Measurements from ENCODE around the gene ZMYND11.

The ZMYND11 gene

DNA sequence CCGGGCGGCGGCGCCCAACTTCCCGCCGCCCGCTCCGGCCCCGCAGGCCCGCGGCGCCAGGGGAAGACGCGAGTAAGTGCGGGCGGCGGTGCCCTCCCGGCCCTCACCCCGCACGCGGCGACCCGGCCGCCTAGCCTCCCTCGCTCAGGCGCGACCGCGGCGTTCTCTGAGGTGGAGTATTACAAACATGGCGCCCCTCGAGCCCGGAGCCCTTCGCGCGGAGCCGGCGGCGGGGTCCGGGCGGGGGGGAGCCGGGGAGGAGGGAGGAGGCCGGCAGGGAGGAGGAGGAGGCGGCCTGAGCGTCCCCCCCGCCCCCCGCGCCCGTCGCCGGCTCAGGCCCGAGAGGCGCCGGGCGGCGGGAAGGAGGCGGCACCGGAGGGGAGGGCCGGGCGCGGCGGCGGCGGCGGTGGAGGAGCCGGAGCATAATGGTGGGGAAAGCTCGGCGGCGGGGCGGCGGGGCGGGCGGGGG, at the start of gene ZMYND11:
TSS of gene ZMYND11 (plus strand) at position 324 of the 469 bp plus-strand sequence. CDS start 44,558 bp downstream, outside the sequence.
- DNase-seq (ENCODE audit: low read depth in 3 of 3) = peak; percentile 33 to 54 (median 50)

DNA sequence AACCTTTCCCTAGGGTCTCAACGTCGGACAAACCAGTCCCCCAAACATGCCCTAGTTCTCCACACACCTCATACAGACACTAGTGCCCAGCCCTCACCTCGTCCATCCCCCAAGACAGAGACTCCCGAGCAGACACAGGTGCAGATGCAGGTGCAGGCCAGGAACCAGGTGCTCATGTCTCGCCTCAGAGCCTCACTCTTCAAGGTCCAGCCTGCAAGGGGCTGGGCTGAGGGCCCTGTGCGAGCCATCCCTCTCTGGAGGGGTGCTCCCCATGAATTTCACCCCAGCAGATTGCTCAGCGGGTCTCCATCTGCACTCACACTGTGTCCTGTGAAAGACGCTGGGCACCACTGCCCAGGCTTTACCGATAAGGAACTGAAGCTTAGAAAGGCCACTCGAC, 49.2 kb upstream of the ZMYND11 start:
- no peak for DNase-seq (ENCODE audit: low read depth in 3 of 3)

DNA sequence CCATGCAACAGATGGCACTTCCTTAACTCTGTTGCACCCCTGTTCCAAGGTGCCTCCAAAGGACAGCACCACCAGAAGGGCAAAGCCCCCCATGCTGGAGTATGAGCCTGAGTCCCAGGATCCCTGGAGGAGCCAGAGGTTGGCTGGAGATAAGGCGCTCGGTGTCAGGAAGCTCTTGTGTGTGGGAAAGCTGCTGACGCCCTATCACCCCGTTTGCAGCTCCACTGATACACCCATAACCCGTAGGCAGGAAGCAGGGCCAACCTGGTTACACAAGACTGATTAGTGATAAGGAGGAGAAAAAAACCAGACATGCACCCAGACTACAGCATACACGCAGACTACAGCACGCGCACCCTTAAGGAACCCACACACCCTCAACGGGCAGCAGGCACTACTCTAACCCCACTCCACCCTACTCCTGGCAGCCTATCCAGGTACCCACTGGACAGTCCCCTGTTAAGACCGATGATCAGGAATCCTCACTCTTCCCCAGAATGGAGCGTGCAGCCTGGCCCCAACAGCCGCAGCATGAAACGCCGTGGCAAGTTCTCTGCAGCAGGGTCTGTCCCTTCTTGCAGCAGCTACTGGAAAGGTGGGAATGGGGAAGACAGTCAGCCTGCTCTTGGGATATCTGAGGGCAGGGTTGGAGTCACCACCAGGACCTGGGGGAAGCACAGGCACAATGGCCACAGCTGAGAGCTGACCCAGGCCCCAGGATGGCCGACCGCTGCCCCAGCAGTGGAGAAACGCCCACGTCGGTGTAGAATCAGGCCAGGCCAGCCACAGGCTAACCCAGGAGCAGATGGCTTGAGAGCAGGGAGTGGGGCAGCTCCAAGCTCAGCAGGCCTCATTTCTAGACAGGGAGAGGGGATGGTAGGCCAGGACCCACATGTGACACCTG, 47.8 kb upstream of the ZMYND11 start:
- DNase-seq (ENCODE audit: low read depth in 3 of 3) = no peak

DNA sequence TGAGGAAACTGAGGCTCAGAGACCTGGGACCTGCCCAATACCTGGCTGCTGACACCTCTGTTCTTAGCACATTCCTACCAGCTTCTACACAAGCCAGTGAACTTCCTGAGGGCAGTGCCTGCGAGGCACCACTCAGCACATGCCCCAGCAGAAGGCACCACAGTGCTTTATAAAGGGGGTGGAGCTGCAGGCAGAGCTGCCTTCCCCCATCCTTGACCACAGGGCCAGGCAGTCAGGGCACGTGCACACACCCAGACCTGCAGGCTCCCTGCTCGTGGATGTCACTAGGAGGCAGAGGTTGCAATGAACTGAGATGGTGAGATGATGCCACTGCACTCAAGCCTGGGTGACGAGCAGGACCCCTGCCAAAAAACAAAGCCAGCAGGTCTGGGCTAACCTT, 47.0 kb upstream of the ZMYND11 start:
- DNase-seq (ENCODE audit: low read depth in 3 of 3) = no peak

DNA sequence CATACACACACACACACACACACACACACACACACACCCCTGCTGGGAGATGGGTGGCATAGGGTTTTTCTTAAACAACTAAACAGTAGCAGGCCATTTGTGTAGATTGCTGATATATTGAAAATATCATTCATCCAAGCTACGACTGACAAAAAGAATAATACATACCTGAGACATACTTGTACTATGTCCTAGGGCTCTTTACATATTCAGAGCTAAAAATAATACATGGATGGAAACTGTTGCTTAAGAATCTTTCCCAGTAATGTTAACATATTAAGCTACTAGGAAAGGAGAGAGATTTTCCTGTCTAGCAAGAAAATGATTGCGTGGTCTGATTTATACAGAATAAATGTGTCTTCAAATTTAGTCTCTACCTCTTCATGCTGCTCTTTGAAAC, 46.0 kb upstream of the ZMYND11 start:
- no peak for DNase-seq (ENCODE audit: low read depth in 3 of 3)

DNA sequence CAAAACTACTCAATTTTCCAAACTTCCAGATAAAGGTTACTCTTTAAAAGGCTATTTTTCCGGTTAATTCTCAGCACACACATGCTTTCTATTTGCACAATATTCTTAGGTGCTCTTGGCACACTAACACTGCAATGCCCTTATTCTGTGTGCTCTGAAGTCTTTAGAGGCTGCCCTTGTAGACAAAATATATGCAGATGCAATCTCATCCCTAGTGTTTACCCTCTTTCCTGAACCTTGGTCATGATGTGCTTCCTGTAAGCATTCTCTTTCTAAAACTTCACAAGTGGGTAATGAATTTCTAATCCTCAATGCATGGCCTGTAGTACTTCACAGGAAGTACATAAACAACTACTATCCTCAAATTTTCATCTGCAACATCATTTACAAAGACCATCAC, 45.1 kb upstream of the ZMYND11 start:
- DNase-seq (ENCODE audit: low read depth in 3 of 3) = no peak

DNA sequence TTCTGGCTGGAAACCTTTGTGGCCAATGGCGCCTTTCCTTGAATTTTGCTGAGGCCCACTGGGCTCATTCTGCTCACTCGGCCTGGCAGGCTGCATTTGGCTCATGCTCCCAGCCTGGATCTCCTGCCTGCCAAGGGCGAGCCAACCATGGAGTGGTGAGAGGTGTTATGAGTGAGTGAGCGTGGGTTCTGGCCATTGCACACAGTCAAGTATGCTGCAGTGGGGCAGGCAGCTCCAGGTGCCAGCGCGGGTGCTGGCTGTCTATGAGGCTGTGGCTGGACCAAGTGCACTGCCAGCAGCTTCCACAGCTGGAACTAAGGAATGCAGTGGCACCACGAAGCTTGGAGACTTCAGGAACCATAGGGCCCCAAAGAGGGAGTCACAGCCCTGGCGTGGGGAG, 43.9 kb upstream of the ZMYND11 start:
- DNase-seq (ENCODE audit: low read depth in 3 of 3) = no peak

DNA sequence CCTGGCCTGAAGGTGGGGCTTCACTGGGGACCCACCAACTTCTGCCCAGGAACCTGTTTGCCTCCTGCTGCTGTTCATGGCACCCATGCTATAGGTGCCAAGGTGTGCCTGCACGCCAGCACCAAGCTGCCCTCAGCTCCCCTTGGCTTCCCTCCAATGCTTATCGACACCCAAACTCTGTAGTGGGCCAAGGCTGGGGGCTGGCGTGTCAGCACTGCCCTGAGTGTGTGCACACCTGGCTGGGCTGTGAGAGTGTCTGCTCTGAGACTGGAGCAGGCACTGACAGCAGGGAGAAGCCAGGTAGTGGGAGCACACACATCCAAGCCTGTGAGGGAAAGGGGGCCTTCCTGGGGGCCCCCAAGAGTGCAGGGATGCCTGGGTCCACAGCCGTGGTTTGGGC, 43.1 kb upstream of the ZMYND11 start:
- no peak for DNase-seq (ENCODE audit: low read depth in 3 of 3)

DNA sequence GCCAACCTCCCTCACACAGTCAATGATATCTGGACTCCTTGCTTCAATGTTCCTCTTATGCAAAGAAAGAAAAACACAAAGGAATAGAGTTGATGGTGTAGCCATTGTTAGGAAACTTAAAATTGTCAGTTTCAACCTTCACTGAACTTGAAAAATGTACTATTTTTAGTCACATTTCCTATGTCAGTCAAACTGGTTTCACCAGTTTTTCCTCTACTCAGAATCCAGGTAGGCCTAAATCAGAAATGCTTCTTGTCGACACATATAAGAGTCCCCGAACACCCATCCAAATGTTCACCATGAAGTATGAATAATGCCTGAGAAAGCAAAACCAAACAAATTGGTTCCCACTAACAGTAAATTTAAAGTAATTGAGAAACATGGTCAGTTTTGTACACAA, 42.4 kb upstream of the ZMYND11 start:
- DNase-seq (ENCODE audit: low read depth in 3 of 3) = no peak

DNA sequence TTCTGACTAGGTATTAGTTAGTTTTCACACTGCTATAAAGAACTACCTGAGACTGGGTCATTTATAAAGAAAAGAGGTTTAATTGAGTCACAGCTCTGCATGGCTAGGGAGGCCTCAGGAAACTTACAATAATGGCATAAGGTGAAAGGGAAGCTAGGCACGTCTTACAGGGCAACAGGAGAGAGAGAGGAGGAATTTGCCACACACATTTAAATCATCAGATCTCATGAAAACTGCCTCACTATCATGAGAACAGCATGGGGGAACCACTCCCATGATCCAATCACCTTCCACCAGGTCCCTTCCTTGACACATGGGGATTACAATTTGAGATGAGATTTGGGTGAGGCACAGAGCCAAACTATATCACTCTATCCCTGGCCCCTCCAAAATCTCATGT, 40.6 kb upstream of the ZMYND11 start:
- no peak for DNase-seq (ENCODE audit: low read depth in 3 of 3)

DNA sequence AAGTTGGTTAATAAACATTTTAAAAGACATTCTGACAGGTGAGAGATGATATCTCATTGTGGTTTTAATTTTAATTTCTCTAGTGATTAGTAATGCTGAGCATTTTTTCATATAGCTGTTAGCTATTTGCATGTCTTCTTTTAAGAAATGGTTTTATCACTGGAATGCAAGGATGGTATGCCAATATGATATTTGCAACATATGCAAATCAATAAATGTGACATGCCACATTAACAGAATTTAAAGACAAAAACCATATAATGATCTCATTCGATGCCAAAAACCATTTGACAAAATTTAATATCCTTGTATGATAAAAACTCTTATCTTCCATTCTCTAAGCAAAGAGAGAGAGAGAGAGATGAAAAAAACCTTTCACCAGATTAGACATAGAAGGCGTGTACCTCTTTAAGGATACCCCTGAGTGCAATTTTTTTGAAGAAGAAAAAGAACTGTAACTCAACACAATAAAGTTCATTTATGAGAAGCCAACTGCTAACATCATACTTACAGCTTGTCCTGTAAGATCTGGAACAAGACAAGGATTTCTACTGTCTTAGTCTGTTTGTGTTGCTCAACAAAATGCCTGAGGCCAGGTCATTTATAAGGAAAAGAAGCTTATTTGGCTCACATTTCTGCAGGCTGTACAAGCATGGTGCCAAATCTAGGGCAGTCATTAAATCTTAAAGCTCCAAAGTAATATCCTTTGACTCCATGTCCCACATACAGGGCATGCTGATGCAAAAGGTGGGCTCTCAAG, 39.7 kb upstream of the ZMYND11 start:
- DNase-seq (ENCODE audit: low read depth in 3 of 3) = no peak

DNA sequence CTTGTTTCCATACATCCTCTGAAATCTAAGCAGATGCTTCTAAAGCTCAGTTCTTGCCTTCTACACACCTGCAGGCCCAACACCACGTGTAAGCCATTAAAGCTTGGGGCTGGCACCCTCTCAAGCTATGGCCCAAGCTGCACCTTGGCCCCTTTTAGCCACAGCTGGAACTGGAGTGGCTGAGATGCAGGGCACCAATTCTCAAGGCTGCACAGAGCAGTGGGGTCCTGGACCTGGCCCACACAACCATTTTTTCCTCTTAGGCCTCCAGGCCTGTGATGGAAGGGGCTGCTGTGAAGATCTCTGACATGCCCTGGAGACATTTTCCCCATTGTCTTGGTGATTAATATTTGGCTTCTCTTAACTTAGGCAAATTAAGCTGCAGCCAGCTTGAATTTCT, 38.8 kb upstream of the ZMYND11 start:
- no peak for DNase-seq (ENCODE audit: low read depth in 3 of 3)

DNA sequence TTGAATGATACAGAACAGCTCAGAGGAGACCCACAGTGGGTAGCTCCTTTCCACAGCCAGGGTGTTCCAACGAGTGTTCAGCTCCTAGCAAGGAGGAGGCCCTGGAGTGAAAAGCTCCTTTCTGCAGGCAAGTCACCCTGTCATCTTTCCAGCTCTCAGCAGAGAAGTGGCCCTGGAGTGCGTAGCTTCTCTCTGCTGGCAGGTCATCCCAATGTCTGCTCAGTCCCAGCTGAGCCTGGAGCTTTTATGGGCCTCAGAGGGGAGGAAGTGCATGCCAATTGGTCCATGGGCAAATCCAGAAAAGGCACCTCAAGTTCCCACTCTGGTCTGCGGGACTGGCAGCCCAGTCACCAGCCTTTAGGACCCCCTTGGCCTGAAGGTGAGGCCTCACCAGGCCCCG, 30.8 kb upstream of the ZMYND11 start:
- no peak for DNase-seq (ENCODE audit: low read depth in 3 of 3)

DNA sequence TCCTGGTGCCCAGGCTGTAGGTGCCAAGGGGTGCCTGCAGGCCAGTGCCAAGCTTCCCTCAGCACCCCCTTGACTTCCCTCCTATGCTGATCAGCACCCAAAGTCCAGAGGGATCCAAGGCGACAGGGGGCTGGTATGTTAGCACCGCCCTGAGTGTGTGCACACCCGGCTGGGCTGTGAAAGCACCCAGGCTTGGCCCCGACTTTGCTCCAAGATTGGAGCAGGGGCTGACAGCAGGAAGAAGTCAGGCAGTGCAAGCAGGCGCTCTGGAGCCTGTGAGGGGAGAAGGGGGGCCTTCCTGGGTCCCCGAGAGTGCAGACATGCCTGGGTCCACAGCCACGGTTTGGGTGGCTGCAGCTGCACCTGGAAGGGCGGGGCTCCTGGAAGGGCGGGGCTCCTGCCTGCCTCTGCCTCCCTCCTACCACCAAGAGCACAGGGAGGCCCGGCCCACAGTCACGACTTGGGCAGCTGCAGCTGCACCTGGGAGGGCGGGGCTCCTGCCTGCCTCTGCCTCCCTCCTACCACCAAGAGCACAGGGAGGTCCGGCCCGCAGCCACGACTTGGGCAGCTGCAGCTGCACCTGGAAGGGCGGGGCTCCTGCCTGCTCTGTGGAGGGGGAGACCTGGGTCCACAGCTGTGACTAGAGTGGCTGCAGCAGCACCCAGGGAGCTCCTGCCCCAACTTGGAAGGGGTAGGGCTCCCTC, 30.2 kb upstream of the ZMYND11 start:
- no peak for DNase-seq (ENCODE audit: low read depth in 3 of 3)

DNA sequence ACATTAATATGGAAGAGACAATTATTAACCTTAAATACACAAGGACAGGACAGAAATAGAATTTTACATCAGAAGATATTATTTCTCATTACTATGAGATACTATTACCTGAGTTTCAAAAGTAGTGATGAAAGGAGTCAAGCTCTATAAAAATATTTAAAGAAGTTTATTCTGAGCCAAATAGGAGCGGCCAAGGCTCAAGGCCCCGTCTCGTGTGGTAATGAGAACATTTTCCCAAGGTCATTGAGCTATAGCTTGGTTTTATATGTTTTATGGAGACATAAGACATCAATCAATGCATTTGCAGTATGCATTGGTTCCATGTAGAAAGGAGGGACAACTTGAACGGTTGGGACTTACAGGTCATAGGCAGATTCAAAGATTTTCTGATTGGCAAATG, 29.4 kb upstream of the ZMYND11 start:
- DNase-seq (ENCODE audit: low read depth in 3 of 3) = no peak

DNA sequence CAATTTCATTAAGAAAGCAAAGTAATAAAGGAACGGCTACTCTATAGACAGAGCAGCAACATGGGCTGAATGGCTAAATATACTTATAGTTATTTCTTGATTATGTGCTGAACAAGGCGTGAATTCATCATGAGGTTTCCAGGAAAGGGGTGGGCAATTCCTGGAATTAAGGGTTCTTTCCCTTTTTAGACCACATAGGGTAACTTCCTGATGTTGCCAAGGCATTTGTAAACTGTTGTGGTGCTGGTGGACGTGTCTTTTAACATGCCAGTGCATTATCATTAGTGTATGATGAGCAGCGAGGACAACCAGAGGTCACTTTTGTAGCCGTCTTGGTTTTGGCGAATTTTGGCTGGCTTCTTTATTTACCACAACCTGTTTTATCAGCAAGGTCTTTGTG, 28.5 kb upstream of the ZMYND11 start:
- no peak for DNase-seq (ENCODE audit: low read depth in 3 of 3)

DNA sequence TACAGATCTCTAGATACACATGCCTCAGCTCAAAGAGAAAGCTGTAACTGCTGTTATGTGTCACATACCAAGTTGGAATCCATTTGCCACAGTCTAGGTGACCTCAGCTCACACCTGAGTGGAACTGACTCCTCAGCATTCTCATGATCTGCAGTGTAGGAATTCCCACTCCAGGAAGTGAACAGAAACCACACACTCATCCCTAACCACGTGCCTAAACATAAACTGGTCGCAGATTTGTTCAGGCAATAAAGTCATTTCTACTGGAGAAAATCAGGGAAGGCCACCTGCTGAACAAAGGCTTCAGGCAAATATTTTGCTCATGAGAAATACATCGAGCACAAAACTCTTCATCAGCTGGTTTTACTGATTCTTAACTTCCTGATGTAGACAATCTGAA, 23.0 kb upstream of the ZMYND11 start:
- no peak for DNase-seq (ENCODE audit: low read depth in 3 of 3)

DNA sequence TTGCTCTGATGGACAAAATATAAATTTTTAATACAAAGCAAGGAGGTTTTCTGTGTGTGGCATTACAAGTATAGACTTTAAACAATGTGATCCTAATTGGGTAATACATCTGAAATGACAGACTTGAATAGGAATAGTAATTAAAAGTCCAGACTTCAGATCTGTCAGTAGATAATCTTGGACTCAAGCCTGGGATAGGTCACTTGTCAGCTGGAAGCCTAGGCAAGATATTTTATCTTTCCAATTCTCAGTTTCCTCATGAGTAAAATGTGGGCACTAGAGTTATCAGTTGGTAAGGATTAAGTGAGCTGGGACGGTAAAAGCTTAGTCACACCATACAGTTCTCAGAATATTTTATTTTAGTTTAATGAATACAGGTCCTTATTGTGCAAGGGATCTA, 10.4 kb upstream of the ZMYND11 start:
- DNase-seq (ENCODE audit: low read depth in 3 of 3) = no peak

DNA sequence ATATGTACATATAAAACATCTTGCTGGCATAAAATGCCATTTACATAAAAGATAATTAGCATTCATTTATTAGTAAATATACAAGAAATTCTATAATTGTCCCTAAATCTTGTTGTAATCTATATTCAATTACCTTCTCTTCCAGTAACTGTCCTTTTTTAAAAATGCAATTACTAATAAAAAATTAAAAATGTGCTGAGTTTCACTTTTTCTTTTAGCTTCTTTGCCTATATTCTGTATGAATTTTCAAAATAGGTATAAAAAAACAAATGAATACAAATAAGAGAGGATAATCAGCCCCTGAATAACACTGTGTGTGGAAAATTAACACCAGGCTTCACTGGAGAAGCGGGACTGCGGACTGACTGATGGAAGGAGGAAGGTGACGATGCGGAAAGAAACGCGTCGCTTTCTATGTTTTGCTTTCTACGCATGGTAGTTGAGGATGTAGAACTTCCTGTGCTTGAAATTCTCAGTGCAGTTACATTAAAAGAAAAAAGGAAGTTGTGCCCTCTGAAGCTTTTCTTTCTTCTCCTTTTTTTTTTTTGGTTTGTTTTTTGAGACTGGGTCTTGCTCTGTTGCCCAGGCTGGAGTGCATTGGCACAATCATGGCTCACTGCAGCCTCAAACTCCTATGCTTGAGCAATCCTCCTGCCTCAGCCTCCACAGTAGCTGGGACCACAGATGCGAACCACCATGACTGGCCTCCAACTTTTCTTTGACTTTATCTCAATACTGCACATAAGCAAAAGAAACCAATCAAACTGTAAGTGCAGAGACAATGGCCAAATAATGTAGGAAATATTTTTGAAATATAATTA, 7.4 kb upstream of the ZMYND11 start:
- DNase-seq (ENCODE audit: low read depth in 3 of 3) = peak in 1 of 3 experiments; percentile 12

DNA sequence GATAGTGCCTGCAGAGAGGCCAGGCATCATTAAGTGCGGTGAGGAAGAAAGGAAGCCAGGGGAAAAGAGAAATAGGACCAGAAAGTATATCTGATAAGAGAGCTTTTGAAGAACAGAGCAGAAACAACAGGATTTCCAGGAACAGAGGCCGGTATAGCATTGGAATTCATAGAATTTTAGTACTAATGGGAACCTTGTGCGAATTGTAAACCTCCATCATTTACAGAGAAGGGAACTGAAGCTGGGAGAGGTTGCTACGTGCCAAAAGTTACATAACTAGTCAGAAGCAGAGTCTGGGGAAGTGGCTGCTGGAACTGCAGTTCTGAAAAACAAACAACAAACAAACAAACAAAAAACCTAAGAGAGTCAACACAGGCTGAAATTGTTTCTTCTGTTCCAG, 5.4 kb upstream of the ZMYND11 start:
- no peak for DNase-seq (ENCODE audit: low read depth in 3 of 3)
